Measurements from ENCODE around the gene UCN3.

Gene UCN3

DNA sequence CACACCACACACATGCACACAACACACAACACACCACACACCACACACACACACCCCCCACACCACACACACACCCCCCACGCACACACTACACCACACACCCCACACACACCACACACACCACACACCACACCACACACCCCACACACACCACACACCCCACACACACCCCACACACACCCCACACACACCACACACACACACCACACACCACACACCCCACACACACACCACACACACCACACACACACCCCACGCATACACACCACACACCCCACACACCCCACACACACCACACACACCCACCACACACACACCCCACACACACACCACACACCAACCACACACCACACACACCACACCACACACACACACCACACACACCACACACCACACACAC is 16.4 kb downstream of the UCN3 start:
- H3K4me3 ChIP-seq (ENCODE audit: low read depth, low read length): no peak overlapping the region
- no peaks in the 10 kb centered on the region for H3K36me3 ChIP-seq
- TF ChIP-seq, protein P1, sequence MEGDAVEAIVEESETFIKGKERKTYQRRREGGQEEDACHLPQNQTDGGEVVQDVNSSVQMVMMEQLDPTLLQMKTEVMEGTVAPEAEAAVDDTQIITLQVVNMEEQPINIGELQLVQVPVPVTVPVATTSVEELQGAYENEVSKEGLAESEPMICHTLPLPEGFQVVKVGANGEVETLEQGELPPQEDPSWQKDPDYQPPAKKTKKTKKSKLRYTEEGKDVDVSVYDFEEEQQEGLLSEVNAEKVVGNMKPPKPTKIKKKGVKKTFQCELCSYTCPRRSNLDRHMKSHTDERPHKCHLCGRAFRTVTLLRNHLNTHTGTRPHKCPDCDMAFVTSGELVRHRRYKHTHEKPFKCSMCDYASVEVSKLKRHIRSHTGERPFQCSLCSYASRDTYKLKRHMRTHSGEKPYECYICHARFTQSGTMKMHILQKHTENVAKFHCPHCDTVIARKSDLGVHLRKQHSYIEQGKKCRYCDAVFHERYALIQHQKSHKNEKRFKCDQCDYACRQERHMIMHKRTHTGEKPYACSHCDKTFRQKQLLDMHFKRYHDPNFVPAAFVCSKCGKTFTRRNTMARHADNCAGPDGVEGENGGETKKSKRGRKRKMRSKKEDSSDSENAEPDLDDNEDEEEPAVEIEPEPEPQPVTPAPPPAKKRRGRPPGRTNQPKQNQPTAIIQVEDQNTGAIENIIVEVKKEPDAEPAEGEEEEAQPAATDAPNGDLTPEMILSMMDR (IDR thresholded peaks at IDR 0.05; ENCODE audit: low read depth, low read length): no peak
- no peaks in the 10 kb centered on the region for H3K9me3 ChIP-seq
- no peaks in the 10 kb centered on the region for H3K27me3 ChIP-seq
- DNase-seq: no peak
- no peaks in the 10 kb centered on the region for H3K4me1 ChIP-seq

DNA sequence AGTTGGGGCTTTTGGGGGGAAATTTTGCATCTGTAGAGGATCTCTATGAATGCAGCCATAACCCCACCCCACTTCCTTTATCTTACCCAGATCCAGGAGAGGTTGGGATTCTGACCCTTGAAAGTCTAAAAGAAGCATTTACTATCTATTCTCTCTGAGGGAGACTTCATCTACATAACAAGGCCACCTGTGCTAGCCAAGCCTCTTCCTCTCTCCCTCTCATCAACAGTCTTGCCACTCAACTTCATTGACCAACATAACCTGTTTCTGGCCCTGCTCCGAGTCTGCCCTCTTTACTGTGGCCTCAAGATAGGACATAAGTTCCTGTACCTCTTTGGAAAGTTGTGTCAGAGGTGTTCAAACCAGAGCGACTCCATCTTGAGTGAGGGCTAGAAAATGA is 20.5 kb downstream of the UCN3 start:
- no peak for DNase-seq
- Histone ChIP-seq H3K4me3 (ENCODE audit: low read depth, low read length) (no peak overlapping the region), H3K4me1 (no peaks in the 10 kb centered on the region), H3K27me3 (no peaks in the 10 kb centered on the region), H3K36me3 (no peaks in the 10 kb centered on the region), H3K9me3 (no peaks in the 10 kb centered on the region)
- TF ChIP-seq, protein P1 (IDR thresholded peaks at IDR 0.05; ENCODE audit: low read depth, low read length): no peak

DNA sequence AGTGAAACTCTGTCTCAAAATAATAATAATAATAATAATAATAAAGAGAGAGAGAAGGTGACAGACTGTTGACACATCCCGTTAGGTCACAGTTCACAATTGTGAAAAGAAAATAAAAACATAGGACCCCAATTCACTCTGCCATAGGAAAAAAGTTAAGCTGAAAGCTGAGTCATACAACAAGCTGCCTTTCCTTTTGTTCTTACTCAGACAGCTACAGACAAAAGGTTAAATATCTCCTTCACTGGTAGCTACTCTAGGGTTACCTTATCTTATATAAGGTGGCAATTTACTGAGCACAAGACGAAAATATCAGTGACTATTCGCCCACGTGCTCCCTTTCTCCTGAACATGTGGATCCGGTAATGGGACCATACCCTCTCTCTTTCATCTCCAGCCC is 22.4 kb downstream of the UCN3 start:
- no peaks in the 10 kb centered on the region for H3K9me3 ChIP-seq
- no peaks in the 10 kb centered on the region for H3K27me3 ChIP-seq
- no peak overlapping the region for H3K4me3 ChIP-seq (ENCODE audit: low read depth, low read length)
- no peaks in the 10 kb centered on the region for H3K36me3 ChIP-seq
- no peaks in the 10 kb centered on the region for H3K4me1 ChIP-seq
- no peak for DNase-seq
- TF ChIP-seq, protein P1 (IDR thresholded peaks at IDR 0.05; ENCODE audit: low read depth, low read length): no peak

DNA sequence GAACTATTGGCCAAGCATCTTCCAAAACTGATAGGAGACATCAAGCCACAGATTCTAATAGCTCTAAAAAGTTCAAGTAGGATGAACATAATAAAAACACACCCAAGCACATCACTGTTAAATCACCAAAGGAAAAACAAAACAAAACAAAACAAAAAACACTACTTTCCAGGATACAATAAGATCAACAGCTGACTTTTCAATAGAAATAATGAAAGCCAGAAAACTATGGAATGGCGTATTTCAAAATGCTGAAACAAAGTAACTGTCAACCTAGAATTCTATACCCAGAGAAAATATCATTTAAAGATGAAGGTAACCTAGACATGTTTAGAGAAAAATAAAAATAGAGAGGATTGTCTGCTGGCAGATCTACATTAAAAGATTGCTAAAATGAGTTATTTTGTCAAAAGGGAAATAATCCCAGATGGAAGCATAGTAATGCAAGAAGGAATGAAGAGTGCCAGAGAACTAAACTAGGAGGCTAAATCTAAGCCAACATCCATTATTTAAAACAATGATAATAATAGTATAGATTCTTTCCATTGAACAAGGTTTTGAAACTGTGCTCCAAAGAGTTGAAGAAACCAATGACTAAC is 25.9 kb downstream of the UCN3 start:
- no peaks in the 10 kb centered on the region for H3K27me3 ChIP-seq
- no peak overlapping the region for H3K4me3 ChIP-seq (ENCODE audit: low read depth, low read length)
- no peaks in the 10 kb centered on the region for H3K36me3 ChIP-seq
- H3K9me3 ChIP-seq: no peaks in the 10 kb centered on the region
- DNase-seq: no peak
- no peaks in the 10 kb centered on the region for H3K4me1 ChIP-seq
- TF ChIP-seq, protein P1 (IDR thresholded peaks at IDR 0.05; ENCODE audit: low read depth, low read length): no peak

DNA sequence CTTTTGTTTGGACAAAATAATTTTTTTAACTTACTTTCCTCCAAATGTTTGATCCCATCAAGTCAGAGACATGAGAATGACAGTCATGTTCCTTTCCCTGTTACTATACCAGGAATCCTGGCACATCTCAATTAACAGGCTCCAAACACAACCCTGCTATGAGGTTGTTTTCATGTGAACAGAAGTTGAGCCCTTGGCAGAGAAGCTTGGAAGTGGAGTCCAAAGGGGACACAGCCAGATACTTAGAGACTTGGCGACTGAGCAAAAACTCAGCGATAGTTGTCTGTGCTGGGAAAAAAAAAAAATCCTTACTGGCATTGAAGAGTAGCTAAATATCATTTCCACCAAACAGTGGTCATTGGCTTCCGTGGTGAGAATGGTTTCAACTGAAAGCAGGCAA is 27.0 kb downstream of the UCN3 start:
- TF ChIP-seq, protein P1 (IDR thresholded peaks at IDR 0.05; ENCODE audit: low read depth, low read length): no peak
- Histone ChIP-seq H3K27me3 (no peaks in the 10 kb centered on the region), H3K36me3 (no peaks in the 10 kb centered on the region)

DNA sequence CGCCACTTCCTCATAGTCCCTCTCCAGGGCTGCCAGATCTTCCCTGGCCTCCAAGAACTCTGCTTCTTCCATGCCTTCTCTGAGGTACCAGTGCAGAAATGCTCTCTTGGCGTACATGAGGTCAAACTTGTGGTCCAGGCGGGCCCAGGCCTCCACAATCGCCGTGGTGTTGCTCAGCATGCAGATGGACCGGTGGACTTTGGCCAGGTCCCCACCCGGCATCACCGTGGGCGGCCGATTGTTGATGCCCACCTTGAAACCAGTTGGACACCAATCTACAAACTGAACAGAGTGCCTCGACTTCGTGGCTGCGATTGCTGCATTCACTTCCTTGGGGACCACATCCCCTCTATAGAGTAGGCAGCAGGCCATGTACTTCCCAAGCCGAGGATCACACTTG is 28.8 kb downstream of the UCN3 start:
- Histone ChIP-seq H3K9me3 (no peaks in the 10 kb centered on the region), H3K36me3 (no peaks in the 10 kb centered on the region), H3K4me3 (ENCODE audit: low read depth, low read length) (no peak overlapping the region), H3K27me3 (no peaks in the 10 kb centered on the region), H3K4me1 (no peaks in the 10 kb centered on the region)
- no peak for DNase-seq
- TF ChIP-seq, protein P1 (IDR thresholded peaks at IDR 0.05; ENCODE audit: low read depth, low read length): no peak

More for the DNA sequence above, 27.0 kb downstream of the UCN3 start:
- no peak for DNase-seq
- H3K4me3 ChIP-seq (ENCODE audit: low read depth, low read length): no peak overlapping the region
- no peaks in the 10 kb centered on the region for H3K9me3 ChIP-seq
- H3K4me1 ChIP-seq: no peaks in the 10 kb centered on the region

Data from BE2C (cell line).